Mucosa of gallbladder (tissue), 1 donor: ENCODE measurements around the gene SH3D21. TPM values are rescaled to one million over a fixed set of nuclear protein-coding genes. Genes with fewer than 3 reads are reported as not detected.
A peak's percentile ranks its signal among the peaks of the same experiment; 100 is the strongest.

Source experiments
- DNase-seq: peaks from one replicate; pipeline ENCODE4 v3.0.0-alpha.2; 2020; ENCODE audit warnings: low spot score
- total RNA-seq: library from RNA; stranded (reverse); gene quantifications from one replicate; pipeline ENCODE4 v1.2.1, GENCODE V29; 2021
- donor health status: DM: no; HTN: no; CAD: no.

SH3D21 gene
- total RNA-seq, 1 donor from 2014 or later = 12.1 TPM

DNA sequence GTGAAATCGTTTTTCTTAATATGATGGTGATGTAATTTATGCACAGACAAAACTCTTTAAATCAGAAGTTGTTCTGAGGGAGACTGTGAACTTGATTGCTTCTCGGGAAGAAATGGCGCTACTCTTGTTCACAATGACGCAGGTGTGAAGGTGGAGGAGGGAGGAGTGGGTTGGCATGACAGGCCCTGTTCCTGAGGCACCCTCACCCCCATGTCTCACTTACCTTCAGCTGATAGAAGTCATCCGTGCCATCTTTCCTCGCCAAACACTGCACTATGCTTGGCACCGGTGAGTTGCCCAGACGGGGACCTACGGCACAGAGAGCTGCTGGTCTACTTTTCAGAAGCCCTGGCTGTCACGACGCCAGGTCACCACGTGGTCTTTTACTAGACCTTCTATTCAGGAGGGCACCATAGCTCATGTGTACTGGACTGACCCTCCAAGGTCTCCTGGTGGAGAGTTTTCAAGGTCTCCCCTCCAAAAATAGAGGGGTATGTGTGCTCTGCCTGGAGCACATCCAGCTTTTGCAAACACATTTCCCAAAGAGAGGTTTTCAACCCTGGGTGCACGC lies 52.4 kb downstream of the SH3D21 start:
- no peak for DNase-seq

DNA sequence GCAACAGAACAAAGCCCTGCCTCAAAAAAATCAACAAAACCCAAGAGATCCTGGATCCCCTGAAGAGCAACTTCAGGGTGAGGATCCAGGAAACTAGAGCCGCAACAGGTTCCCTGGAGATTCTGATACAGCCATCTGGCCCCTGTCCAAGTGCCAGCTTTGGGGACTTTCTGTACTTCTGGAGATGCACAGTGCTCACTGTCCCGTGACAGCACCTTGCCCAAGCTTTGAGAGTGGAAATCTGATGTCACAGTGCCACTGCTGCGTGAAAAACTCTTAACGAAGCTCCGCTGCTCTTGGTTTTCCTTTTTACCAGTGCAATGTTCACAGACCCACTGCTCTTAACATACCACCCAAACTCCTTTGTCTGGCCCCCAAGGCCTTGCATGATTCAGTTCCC lies 53.2 kb downstream of the SH3D21 start:
- DNase-seq = no peak

DNA sequence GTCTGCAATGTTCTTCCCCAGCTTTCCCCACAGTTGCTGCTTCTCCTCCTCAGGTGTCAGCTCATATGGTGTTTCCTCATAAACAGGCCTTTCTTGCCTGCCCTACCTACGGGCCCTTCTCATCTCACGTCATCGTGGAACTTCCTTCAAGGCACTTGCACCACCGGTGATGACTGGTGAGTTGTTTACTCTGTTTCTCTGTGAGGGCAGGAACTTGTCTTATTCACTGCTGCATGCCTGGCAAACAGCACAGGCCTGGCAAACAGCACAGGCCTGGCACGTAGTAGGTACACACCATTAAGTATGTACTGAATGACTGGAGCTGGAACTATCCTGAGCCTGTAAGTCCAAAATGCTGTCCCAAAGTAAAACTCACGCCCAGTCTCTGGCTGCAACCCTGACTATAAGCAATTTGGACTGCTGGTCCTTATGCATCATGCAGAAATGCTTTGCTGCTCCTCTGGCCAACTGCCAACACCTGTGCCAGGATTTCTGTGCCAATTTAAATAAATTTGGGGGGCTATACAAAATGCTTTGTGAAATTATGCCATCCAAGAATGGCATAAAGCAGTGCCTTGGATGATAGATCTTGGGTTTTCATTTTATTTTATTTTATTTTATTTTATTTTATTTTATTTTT lies 53.9 kb downstream of the SH3D21 start:
- DNase-seq = peak; percentile 27

DNA sequence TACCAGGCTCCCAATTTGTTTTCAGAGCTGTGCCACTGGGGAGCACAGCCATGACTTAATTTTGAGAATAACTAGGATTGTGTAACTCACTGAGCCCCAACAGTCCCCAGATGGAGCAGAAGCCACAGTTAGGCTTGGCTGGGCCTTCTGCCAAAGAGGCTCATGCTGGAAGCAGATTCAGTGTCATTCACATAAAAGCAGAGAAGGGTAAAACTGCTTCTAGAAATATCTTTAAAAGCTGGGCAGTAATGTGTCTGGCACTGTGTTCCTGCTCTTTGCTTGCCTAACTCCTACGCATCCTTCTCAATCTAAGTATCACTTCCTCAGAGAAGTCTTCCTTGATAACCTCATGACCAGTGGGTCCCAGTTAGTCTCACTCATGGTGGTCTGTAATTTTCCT lies 59.2 kb downstream of the SH3D21 start:
- peak; percentile 52 for DNase-seq

DNA sequence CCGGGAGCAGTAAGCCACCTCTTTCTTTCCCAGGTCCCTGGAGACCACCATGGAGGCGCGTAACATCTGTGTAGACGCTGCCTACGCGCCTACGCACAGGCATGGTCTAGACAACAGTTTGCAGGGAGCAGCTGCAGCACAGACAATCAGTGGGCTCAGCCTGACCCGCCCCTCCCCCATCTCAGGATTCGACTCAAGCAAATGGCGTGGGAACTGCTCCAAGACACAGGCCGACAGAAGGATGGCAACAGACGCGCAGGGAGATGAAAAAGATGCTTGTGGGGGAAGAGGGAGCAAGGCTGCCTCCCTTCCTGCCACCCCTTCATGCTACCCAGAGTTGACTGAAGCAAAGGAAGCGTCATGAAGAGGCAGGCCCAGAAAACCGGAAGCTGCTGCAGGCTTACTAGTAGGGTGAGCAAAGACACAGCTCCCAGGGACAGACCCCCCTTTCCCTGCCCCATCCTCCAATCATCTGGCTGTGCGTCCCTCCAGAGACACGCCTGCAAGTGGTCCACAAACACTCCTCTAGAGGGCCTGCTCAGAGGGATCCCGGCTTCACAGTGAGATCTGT lies 60.0 kb downstream of the SH3D21 start:
- peak; percentile 30 for DNase-seq

DNA sequence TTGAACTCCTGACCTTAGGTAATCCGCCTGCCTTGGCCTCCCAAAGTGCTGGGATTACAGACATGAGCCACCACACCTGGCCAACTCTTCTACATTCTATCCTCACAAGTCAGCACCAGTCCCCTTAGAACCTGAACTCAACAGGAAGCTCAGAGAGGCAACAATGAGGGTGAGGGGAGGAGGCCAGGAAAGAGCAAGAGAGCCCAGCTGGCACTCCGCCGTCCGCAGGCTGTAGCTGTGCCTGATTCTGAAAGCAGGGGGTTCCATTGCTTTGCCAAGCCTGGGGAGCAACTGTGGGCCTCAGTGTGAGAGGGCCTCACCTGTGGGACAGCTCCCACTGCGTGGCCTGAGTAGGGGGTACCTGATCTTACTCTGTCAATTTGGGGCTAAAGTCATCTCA lies 60.9 kb downstream of the SH3D21 start:
- DNase-seq = no peak

DNA sequence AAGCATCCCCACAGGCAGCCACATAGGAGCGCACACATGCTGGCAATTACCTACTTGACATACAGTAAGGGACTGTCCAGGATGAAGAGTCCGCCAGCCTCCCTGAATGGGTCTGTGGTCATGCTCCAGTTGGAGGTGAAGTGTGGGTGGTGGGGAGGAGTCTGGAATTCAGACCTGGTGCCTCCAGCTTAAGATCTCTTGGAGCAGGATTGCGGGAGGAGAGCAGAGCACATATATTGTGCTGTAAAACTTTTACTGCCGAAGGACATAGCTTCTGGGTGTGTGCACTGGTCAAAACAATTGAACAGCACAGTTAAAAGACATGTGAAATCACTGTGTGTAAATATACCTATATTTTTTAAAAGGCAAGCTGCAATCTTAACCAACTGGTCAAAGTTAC lies 61.6 kb downstream of the SH3D21 start:
- DNase-seq = no peak

DNA sequence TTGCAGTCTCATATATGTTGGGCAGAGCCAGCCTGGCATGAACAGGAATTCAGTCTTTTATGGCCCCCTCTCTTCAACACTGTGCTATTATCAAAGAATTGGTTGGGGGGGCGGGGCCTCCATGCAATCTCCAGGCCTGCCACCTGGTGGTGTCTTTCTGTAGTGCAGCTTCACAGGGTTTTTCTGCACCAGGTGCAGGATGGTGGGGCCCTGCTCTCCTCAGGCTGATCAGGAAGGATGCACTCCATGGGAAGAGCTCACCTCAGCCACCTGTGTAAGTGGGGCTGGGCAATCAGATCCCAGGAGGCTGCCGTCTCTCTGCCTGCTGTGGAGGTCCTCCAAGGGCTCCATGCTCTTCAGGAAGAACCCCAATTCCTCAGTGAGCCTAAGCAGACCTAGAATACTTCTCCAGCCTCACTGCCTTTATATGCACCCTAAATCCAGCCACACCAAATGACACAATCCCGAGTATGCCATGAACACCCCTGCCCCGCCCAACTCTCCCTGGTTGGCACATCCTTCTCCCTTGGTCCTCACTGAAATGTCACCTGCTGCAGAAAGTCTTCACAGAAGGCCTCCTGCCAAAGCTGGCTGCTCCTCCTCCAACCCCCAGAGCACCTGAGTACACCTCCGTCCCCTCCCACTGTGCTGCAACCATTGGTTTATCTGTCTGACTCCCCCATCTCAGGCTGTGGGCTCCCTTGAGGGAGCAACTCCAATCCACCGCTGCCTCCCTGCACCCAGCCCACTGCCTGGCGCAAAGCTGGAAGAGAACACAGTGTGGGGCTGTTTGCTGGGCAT lies 63.1 kb downstream of the SH3D21 start:
- peak; percentile 81 for DNase-seq

Other genes with a start within 250 kb of the SH3D21 start
- 0.75 TPM for gene TEKT2, start 222.3 kb upstream of the SH3D21 start, total RNA-seq
- 28.9 TPM for gene ADPRS, start 217.5 kb upstream of the SH3D21 start, total RNA-seq
- gene COL8A2, start 181.1 kb upstream of the SH3D21 start, total RNA-seq = 10.8 TPM
- gene TRAPPC3, start 156.9 kb upstream of the SH3D21 start, total RNA-seq = 57.7 TPM
- 123 TPM for gene MAP7D1, start 150.2 kb upstream of the SH3D21 start, total RNA-seq
- gene THRAP3, start 81.9 kb upstream of the SH3D21 start, total RNA-seq = 81.1 TPM
- 30.3 TPM for gene EVA1B, start 17.3 kb downstream of the SH3D21 start, total RNA-seq
- 61.2 TPM for gene STK40, start 79.6 kb downstream of the SH3D21 start, total RNA-seq
- 41.3 TPM for gene LSM10, start 91.5 kb downstream of the SH3D21 start, total RNA-seq
- 17.1 TPM for gene OSCP1, start 144.1 kb downstream of the SH3D21 start, total RNA-seq
- gene MRPS15, start 158.0 kb downstream of the SH3D21 start, total RNA-seq = 47.4 TPM
- gene CSF3R, start 176.5 kb downstream of the SH3D21 start, total RNA-seq = 13.2 TPM